HG02678 (cell line): ENCODE measurements around the gene KCNK1.
"Not testable (repeated sequence)": the region's sequence is repeated elsewhere in the genome, so short reads cannot be mapped to it uniquely, and the experiment has no call there.

Experiments
- ATAC-seq: cut with Tn5 transposase; IDR thresholded peaks from one replicate; pipeline ENCODE4 v1.9.1; 2021; ENCODE audit warnings: mild to moderate bottlenecking, moderate library complexity; ENCODE audit not compliant: unreplicated experiment

The KCNK1 gene

DNA sequence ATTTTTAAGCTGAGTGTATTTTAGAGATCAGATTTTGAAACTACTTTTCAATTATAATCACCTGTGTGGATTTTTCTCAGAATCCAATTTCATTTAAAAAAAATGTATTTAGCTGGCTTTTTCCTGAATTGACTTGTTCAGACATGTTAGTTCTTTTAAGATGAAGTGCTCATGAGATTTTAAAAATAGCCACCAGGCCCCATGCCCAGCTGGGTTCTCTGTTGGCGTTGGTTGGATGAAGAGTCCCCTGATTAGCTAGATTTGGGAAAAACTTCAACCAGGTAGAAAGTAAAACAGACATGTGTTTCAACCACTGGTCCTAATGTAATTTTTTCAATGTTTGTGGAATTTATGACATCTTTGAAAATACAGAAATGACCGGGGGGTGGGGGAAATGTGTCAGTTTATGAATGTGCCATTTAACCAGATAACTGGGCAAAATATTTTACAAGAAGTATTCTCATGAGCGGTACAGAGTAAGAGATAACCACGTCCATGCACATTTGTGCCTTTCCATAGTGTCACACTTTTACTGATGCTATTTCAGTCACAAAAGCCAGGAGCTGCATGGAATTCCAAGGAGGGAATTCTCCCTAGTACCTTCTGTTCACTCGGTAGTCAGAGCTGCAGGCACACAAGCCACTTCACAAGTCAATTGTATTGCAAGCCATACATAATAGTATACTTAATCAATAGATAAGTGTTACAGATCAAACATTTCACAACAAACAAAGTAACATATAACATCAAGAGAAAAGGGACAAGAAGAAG is 51.1 kb downstream of the KCNK1 start:
- no peak for ATAC-seq

DNA sequence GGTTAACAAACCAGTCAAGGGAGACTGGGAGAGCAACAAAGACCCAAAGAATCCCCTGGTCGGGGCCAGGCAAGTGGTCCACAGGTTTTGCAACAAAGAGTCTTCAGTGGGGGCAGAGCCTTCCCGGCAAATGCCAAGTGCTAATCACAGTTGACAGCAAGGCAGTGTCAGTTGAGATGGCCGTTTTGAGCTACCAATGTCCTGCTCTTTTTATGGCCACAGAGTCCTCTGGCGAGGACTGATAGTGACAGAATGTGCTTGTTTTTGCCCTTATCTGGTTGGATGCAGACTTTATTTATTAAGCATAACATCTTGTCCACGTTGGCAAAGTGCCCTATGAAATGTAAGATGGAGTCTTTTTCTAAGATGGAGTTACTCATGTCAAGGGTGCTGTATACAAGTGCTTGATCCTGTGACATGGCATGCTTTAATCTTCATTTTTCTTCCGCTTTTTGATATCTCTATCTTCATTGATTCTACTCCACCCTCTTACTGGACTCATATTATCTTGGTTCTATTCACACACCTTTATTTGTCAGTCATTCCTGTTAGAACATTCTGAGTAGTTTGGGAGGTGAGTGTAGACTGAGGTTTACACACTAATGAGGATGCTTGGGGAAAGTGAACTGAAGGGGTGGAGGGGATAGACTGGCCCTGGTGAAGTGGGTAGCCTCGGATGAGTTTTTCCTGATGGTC is 51.8 kb downstream of the KCNK1 start:
- no peak for ATAC-seq

DNA sequence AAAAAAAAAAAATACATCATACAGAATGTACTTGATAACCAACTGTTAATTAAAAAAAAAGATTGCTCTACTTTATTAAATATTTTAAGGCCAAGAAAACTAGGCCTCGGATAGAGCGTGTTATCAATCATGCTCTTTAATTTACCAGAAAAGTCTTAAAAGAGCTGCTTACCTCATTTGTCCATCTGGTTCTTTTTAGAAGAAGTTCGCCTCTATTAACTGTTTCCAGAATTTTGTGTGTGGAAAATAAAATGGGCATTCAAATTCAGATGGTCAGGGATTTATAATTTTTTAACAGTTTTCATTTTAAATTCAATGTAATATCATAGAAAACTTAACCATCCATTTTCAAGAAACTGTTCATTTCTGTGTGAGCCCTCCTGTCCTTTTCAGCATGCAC is 53.8 kb downstream of the KCNK1 start:
- ATAC-seq, result no peak

DNA sequence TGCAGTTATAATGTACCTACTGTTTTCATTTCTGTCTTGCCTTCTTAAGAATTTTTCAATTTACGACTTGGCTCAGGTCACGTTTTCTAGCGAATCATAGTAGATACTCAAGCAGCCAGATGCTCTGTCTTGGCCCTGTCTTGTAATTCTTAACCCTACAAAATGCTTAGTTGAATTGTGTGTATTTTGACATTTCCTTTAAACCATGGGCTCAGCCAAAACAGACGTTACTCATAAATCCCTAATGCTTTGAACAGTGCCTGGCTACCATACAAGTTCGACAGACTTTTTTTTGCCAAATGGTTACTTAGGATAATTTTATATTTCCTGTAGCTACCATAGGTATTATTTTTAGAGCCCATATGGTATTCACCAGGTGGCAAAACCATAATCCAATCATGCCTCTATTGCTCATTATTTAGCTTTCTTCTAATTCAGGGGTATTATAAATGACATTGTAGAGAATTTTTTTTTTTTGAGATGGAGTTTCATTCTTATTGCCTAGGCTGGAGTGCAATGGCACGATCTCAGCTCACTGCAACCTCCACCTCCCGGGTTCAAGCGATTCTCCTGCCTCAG is 54.3 kb downstream of the KCNK1 start:
- ATAC-seq, result no peak

DNA sequence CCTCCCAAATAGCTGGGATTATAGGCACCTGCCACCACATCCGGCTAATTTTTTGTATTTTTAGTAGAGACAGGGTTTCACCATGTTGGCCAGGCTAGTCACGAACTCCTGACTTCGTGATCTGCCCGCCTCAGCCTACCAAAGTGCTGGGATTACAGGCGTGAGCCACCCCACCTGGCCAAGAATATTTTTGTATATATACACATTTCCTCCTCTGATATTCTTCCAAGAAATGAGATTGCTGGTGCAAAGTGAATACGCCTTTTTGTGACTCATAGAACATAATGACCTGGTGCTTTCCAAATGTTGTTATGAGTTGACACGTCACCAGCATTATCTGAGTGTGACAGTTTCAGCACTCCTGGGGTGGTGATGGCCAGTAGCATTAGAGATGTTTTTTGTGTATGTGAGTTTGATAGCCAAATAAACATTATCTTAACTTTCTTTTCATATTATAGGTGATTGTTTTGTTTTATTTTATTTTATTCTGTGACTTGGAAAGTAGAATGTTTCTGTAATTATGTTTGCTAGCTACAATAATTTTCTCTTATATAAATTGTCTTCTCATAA is 54.9 kb downstream of the KCNK1 start:
- ATAC-seq, result peak; percentile 51

DNA sequence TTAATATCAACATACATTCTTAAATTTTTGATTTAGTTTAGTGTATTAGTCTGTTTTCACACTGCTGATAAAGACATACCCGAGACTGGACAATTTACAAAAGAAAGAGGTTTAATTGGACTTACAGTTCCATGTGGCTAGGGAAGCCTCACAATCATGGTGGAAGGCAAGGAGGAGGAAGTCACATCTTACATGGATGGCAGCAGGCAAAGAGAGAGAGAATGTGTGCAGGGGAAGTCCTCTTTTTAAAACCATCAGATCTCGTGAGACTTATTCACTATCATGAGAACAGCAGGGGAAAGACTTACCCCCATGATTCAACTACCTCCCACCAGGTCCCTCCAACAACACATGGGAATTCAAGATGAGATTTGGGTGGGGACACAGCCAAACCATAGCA is 56.5 kb downstream of the KCNK1 start:
- ATAC-seq, result not testable (repeated sequence)

DNA sequence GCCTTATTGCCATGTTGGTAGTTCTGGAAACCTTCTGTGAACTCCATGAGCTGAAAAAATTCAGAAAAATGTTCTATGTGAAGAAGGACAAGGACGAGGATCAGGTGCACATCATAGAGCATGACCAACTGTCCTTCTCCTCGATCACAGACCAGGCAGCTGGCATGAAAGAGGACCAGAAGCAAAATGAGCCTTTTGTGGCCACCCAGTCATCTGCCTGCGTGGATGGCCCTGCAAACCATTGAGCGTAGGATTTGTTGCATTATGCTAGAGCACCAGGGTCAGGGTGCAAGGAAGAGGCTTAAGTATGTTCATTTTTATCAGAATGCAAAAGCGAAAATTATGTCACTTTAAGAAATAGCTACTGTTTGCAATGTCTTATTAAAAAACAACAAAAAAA is 57.4 kb downstream of the KCNK1 start:
- no peak for ATAC-seq

DNA sequence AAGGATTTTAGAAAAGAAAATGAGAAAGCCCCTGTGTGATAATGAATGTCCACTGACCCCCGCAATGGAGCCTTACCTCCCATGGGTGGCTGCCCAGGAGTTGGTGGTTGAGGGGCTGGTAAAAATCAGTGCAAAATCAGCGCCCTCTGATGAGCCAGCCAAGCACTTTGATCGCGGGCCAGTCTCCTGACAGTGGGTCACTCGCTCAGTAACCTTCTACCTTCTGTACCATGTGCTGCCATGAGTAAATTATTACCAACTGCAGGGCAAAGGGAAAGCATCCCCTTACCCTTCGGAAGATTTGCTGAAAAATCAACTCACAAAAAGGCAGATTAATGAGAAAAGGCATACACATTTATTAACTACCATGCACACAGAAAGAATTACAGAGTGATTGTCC is 58.8 kb downstream of the KCNK1 start:
- no peak for ATAC-seq

DNA sequence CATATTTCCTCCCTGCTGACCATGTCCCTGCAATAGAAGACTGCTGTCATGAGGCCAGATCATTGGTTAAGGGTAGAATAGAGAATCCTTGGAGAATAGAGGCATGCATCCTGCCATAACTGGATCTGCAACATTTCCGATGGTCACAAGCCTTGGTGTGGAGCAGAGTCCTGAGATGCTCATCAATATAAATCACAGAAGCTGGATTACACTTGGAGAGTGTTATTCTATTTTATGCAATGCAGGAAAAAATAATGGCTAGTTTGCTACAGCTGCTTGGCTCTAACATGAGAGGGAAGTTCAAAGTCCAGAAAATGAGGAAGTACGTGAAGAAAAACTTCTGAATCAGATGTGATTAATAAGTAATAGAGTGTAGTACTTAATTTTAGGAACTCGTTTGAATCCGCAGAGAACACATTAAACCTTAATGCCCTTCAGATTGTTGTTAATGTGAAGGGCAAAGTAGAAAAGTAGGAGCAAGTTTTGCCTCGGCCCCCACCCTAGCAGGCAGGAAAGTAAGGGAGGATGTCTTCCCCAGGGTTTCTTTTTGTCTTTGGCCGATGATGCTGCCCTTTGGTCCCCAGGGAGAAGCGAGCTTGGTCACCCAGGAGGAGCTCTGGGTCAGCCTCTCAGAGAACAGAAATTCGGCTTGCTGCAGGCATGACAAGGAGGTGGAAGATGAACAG is 59.5 kb downstream of the KCNK1 start:
- ATAC-seq, result peak; percentile 35

DNA sequence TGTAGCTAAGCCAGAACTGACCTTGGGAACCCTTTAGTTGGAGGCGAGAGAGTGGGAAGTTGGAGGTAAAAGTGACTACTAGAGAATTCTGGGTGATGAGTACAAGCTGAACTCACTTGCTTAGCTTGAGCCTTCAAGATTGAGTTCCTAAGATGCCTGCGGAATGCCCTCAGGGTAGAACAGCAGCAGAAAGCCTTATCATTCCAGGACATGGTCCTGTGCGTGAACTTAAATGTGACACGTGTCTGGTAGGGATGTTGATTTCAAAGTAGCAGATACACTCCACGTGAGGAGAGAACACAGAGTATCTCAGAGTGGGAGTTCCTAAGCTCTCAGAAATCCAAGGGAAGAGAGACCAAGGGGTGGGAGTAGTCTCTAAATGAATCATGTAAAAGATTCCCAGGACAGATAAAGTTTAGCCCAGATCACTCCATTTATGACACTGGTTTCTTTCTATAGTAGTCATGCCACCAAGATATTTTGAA is 60.1 kb downstream of the KCNK1 start:
- no peak for ATAC-seq

DNA sequence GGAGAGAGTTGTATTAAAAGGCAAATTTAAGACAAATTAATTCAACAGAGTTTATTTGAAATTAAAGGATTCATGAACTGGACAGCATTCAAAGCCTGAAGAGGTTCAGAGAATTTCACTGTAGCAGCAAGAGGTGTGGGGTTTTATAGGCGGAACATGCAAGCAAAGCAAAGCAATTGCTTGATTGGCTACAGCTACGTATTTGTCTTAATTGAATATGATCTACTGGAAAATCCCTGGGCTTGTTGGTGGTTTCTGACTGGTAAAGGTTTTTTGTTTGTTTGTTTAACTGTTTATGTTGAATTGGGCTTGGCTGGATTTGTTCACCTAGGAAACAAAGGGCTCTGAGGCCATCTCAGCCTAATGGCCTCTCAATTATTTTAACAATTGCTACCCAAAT is 61.5 kb downstream of the KCNK1 start:
- peak; percentile 2 for ATAC-seq

DNA sequence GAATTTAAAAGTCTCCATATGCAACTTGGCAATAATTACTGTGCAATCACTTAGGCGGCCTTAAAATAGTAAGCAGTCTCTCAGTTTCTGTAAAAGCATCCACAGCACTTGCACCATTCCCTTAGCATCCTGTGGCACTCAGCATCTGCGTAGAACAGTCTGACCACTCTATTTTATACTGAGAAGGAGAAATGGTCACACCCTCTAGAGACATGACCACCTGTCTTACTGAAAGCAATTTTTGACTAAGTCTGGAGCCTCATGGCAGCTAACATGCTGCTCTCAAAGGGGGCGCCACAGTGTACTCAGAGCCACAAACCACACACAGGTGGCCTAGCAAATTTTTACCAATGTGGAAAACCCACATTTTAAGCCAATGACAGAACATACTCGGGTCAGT is 62.0 kb downstream of the KCNK1 start:
- ATAC-seq, result peak; percentile 87

DNA sequence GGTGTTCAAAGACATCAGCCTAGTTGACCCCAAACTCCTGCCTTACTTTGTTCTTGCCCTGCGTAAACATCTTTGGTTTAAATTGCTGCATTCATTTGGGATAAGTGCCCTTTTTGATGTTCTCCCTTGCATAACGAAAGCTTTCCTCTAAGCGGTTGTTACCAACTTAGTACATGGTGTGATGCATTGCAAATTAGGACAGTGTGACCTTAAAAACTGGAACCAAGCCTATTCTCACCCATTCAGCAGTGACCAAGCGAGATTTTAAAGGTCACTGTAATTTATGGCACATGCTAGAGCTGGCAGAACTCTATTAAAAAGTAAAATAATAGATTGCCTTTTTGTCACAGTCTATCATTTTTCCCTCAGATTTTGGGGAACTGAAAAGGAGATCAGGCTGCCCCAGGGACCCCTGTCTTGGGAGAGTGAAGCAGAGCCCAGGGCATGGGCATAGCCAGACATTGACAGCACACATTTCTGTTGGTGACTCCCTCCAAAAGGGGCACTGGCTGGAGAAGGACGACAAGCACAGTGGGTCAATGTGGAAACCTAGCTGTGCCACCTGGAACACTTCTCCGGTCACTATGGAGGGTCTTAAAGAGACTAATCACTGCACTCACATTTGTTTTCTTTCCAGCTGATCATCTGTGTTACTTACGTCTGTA is 63.9 kb downstream of the KCNK1 start:
- no peak for ATAC-seq

DNA sequence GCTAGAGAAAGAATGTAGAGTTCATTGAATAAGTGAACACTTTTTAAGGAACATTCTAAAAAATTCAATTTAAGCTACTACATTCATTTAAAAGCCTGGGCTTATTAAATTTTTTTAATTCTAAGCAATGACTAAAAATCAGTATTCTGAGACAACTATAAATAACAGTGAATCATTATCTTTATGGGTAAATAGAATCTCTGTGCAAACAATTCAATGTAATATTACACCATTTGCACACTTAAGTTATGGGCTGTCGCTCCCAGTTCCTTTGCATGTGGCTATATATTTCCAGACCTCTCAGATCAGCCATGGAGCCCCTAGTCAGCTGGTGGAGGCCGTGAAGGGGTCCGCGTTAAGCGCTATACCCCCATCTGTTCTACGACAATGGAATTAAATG is 65.1 kb downstream of the KCNK1 start:
- ATAC-seq, result no peak

DNA sequence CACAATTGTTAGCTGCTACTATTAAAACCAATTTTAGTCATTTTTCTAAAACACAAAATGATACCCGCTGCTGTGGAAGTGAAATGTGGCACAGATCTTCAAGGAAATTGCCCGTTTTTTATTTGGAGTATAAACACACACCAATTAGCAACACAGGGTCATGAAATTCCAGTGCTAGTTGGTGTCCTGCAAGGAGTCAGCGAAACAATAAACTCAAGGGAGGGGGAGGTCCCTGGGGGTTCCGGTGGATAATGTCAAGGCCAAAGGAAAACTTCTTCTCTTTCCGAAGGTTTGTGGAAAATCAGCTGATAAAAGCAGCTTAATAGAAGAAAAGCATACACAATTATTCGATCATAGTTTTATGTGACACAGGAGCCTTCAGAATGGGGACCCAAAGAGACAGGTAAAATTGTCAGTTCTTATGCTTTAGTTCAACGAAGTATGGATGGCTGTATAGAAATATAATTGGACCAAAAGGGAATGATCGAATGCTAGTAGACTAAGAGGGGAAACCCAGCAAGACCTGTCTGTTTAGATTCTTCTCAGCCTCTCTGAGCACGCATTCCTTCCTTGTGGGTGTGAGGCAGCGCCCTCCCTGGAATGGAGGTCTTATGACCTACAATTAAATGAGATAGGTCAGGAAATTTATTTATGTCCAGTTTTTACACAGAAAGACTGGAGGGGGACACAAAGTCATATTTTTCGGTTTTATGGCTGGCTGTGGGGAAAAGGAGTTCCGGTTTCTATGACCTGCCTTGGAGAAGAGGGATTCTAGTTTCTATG is 65.9 kb downstream of the KCNK1 start:
- ATAC-seq, result no peak

DNA sequence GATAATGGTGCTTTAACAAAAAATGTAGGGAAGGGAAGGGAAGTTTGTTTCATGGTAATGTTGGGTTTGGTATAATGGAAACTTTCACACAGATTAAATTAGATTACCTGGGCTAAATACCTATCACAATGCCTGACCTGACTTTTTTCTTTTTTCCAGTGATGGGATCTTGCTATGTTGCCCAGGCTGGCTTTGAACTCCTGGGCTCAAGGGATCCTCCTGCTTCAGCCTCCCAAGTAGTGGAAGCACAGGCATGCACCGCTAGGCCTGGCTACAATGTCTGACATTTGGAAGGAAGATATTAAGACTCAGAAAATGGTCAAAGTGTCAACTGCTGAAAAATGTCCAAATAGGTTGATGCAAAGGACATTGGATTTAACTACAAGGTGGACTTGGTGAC is 67.4 kb downstream of the KCNK1 start:
- no peak for ATAC-seq

DNA sequence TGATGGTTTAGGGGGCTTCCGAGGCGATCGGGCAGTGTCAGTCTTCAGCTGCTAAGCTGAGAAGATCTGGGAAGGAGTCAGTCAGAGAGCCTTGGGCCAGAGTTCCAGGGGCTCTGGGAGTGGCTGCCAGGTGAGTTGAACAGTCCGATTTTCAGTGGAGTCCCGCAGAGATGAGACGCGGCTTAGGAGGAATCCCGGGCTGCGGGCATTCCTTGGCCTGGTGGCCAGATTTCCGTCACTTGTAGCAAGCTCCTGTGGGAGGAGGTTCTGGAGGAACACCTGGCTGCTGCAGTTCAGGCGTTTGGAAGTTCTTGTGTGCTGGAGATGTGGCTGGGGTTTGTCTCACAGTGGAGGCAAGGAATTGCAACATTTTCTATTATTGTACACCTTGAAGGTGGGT is 72.7 kb downstream of the KCNK1 start:
- not testable (repeated sequence) for ATAC-seq

DNA sequence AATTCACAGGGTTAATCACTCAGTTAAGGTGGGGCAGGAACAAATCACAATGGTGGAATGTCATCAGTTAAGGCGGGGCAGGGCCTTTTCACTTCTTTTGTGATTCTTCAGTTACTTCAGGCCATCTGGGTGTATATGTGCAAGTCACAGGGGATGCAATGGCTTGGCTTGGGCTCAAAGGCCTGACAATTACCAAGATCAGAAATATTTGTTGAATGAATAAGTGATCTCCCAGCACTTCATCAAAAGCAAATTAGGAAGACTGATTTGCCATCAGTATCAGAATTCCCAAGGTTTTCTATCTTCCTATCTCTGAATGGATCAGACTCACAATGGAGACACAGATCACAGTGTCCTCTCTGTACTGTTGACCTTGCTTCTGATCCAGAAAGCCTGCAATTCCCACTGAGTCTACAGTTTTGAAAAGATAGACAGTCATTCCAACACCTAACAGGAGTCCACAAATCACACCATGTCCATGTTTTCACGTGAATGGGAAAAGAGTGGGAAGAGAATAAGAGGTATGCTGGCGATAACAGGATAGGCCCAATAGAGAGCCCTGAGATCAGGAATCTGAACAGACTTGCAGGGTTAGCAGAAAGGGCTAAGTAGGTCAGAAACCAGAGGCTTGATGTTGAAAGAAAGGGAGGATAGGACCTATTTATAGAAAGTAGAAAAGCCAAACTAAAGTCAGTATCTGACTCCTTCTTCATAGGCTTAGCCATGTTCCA is 75.3 kb downstream of the KCNK1 start:
- no peak for ATAC-seq

DNA sequence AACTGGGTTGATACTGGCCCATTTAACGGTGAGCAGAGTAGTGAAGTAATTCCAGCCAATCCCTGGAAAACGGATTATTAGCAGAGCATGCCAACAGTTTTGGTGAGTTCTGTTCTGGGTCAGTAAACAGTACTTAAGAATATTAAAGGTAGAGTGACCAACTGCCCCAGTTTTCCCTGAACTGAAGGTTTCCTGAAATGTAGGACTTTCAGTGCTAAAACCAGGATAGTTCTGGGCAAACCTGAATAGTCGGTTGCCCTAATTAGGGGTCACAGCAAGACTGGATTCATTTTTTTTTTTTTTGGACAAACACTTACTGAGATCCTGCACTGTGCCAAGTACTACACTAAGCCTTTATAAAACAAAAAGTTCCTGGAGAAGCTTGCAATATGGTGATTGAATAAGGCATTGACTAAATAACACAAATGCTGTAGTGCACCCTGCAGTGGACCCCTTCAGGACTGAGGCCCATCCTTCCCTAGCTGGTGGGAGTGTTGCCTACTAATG is 75.9 kb downstream of the KCNK1 start:
- no peak for ATAC-seq
